Measurements from ENCODE around the gene WRNIP1. TPM values are rescaled to one million over a fixed set of nuclear protein-coding genes. Genes with fewer than 3 reads are reported as not detected.

Gene WRNIP1
- 48.0 and 56.3 TPM in 2 replicates for total RNA-seq (2014; rRNA removed; shearing (Covaris generic))

DNA sequence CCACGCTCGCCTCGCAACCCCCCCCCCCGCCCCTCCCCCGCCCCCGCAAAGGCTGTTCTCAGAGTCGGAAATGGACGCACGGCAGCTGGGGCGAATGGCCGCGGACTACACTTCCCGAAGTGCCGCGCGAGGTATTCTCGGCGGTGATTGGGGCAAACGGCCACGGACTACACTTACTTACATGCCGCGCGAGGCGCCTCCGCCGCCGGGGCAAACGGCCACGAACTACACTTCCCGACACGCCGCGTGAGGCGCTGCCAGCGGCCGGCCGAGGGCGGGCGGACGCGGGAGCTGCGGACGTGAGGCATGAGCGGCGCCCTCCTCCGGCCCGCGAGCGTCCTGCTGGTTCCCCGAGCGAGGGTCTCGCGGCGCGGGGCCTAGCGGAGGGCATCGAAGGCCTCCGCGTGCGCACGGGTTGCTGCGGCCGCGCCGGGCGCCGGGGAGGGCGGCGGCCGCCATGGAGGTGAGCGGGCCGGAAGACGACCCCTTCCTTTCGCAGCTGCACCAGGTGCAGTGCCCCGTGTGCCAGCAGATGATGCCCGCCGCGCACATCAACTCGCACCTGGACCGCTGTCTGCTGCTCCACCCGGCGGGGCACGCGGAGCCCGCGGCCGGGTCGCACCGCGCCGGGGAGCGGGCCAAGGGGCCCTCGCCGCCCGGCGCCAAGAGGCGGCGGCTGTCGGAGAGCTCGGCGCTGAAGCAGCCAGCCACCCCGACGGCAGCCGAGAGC, at the start of gene WRNIP1:
Gene WRNIP1, plus strand, starts transcription at position 228 of the 730 bp plus-strand sequence. Its CDS starts 230 bp downstream, at position 458.

DNA sequence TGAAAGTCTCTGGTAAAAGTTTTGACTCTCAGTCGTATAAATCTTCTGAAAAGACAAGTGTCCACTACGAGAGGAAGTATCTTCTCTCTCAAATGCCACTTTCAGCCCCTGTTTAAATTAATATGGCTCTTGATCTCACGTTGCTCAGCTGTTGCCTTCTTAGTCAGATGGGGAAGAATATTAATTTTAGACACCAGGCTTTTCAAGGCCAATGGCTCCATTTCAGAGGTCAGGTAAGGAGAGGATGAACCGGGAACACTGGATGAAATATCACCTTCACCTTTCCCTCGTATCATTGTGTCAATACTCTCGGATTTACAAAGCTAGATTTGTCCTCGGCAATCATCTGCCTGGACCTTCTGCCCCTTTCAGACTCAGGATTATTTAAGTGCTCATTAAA, 14.4 kb upstream of the WRNIP1 start, which contains the start of gene MYLK4:
Gene MYLK4, minus strand, starts transcription at position 91 of the 400 bp plus-strand sequence. CDS start 1,628 bp downstream, outside the sequence.

Other genes starting within 250 kb of the WRNIP1 start
- 0.15 and 0.19 TPM in 2 replicates for gene MYLK4, start 14.5 kb upstream of the WRNIP1 start, total RNA-seq (2014; rRNA removed; shearing (Covaris generic))
- 14.3 and 31.3 TPM in 2 replicates for gene SERPINB1, start 76.5 kb downstream of the WRNIP1 start, total RNA-seq (2014; rRNA removed; shearing (Covaris generic))
- not detected in 2 replicates for gene SERPINB9, start 137.9 kb downstream of the WRNIP1 start, total RNA-seq (2014; rRNA removed; shearing (Covaris generic))
- gene SERPINB6, start 206.2 kb downstream of the WRNIP1 start, total RNA-seq (2014; rRNA removed; shearing (Covaris generic)): 86.4 and 91.3 TPM in 2 replicates
- gene NQO2, start 234.5 kb downstream of the WRNIP1 start, total RNA-seq (2014; rRNA removed; shearing (Covaris generic)): 29.2 and 29.4 TPM in 2 replicates

Data from A375 (cell line).